GM10266 (cell line): ENCODE results near the gene MED12L.
"Not testable (repeated sequence)": the region's sequence is repeated elsewhere in the genome, so short reads cannot be mapped to it uniquely, and the experiment has no call there.

Source experiments
- DNase-seq: peaks from one replicate; pipeline ENCODE4 v3.0.0; 2012; ENCODE audit errors: extremely low spot score
- TF ChIP-seq, protein P1 (sequence below): IDR thresholded peaks from 2 replicates; pipeline ENCODE4 v1.5.1; 2012; ENCODE audit warnings: mild to moderate bottlenecking, low read depth; ENCODE audit not compliant: control insufficient read depth, insufficient read depth; ENCODE audit errors: missing control alignments

MED12L gene

DNA sequence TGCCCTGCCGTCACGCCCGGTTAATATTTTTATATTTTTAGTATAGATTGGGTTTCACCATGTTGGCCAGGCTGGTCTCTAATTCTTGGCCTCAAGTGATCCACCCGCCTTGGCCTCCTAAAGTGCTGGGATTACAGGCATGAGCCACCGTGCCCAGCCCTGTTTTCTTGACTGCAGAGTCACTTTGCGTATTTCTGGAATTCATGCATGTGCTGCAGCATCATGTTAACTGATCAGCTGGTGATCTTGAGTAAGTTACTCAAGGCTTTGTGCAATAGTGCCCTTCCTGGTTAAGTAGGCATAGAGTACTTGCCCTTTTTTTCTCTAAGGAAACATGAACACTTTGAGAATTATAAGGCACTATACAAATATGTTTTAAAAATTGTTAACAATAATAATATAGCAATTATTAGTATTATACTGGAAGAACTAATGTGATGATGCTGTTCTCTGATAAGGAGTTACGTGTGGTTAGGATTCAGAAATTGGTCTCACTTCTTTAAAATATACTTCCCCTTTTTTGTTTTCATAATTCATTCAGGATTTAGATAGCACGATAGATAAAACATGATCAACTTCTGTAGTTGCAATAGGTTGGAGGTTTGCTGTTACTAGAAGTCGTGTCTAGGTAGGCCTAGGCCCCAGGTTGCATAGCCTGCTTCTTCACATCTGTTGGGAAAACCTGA, 83.9 kb downstream of the MED12L start:
- DNase-seq = peak; percentile 15
- TF ChIP-seq, protein P1, sequence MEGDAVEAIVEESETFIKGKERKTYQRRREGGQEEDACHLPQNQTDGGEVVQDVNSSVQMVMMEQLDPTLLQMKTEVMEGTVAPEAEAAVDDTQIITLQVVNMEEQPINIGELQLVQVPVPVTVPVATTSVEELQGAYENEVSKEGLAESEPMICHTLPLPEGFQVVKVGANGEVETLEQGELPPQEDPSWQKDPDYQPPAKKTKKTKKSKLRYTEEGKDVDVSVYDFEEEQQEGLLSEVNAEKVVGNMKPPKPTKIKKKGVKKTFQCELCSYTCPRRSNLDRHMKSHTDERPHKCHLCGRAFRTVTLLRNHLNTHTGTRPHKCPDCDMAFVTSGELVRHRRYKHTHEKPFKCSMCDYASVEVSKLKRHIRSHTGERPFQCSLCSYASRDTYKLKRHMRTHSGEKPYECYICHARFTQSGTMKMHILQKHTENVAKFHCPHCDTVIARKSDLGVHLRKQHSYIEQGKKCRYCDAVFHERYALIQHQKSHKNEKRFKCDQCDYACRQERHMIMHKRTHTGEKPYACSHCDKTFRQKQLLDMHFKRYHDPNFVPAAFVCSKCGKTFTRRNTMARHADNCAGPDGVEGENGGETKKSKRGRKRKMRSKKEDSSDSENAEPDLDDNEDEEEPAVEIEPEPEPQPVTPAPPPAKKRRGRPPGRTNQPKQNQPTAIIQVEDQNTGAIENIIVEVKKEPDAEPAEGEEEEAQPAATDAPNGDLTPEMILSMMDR = no peak

DNA sequence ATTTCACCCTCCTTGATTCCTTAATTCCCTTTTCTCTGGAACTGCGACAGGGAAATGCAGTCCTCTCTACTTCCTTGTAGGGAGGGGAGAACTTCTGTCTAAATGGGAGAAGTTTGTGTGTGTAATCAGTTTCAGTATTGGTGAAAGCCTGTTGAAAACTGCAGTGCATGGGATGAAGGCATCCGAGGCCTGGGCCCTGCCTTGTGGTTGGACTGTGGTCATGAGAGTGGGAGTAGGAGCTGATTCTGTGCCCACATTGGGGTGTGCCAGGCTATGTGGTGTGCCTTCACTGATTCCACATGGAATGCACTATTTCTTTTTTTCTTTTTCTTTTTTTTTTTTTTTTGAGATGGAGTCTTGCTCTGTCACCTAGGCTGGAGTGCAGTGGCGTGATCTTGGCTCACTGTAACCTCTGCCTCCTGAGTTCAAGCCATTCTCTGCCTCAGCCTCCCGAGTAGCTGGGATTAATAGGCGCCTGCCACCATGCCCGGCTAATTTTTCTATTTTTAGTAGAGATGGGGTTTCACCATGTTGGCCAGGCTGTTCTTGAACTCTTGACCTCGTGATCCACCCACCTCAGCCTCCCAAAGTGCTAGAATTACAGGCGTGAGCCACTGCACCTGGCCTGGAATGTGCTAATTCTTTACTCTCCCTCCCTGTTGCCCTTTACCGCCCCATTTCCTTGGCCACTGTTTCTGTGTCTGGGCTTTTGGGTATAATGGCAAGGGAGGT, 84.7 kb downstream of the MED12L start:
- DNase-seq = not testable (repeated sequence)

DNA sequence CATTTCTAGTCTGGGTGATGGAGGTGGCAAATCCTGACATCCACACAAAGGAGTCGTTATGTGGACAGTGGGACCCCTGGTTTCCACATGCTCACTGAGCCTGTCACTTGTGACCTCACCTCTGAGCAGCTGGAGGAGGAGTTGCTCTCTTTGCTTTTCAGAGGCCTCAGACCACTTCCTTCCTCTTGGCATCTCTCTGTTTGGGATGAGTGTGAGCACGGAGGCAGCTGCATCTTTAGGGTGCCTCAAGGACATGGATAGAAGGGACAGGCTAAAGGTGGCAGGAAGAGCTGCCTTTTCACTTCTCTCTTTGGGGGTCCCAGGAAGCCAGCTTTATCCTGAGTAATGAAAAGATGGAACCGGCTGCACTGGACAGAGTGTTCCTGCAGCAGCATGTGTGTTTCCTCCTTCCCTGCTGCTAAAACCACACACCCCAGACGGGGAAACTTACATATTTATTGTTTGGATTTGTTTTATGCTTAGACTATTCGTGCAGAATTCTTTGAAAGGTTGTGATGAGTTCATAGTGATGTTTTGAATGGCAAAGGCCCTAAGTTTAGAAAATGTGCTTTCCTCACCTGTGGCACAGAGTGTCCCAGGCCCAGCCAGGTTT, 85.8 kb downstream of the MED12L start:
- peak; percentile 15 for DNase-seq

DNA sequence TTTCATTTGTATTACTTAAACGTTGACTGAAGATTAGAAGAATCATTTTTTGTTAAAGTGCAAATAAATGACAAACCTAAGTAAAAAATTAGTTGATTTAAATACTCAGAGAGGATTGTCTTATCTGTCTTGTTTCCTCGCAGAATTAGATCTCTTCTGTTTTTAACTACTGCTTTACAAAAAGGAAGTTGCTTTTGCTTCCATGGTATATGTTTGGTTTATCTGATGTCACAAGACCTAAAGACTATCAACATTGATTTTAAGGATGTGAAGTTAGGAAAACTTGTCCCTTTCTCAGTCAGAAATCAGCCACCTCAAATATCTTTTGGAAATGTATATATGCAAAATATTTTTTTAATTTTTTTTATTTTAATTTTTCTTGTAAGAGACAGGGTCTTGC, 88.9 kb downstream of the MED12L start:
- TF ChIP-seq, protein P1 = no peak
- DNase-seq = no peak

More for the DNA sequence above, 85.8 kb downstream of the MED12L start:
- TF ChIP-seq, protein P1 = no peak

DNA sequence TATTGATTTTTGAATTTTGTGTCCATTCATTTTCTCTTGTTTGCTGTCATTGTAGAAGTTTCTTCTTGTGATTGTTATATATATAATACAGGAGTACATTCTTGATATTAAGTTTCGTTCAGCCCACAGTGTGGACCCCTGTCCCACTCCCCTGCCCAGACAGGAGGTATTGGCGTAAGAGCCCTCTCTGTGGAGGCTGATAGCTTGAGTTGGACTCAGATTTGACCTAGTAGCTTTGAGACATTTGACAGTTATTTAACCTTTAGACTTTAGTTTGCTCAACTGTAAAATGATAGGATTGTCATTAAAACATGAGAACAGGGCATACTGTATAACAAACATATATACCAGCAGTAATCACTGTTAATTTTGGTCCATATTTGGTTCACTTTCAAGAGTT, 90.5 kb downstream of the MED12L start:
- TF ChIP-seq, protein P1 = no peak

DNA sequence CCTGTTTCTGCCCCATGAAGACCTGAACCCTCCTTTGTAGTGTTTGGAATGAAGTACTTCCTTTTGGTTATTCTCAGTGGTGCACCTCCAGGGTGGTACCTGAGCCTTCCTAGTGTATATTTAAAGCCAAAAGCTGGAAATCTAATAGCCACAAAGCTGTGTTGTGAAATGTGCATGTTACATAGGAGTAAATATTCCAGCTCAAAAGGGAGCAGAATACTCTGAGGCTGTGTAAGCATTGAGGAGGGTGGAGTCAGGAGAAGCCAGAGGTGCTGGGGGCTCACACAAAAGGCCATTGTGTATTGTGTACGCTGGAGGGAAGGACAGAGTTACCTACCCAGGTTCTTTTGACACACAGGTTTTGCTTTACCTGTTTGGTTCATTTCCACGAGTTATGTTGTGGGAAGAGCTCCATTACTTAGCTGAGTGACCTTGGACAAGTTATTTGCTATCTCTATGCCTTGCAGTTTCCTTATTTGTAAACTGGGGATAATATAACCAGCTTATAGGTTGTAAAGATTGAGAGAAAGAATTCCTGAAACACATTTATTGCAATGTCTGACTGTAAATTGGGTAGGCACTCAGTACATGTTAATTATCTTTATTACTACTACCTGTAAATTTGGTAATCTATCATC, 92.9 kb downstream of the MED12L start:
- TF ChIP-seq, protein P1 = no peak
- no peak for DNase-seq

More for the DNA sequence above, 90.5 kb downstream of the MED12L start:
- DNase-seq = no peak

DNA sequence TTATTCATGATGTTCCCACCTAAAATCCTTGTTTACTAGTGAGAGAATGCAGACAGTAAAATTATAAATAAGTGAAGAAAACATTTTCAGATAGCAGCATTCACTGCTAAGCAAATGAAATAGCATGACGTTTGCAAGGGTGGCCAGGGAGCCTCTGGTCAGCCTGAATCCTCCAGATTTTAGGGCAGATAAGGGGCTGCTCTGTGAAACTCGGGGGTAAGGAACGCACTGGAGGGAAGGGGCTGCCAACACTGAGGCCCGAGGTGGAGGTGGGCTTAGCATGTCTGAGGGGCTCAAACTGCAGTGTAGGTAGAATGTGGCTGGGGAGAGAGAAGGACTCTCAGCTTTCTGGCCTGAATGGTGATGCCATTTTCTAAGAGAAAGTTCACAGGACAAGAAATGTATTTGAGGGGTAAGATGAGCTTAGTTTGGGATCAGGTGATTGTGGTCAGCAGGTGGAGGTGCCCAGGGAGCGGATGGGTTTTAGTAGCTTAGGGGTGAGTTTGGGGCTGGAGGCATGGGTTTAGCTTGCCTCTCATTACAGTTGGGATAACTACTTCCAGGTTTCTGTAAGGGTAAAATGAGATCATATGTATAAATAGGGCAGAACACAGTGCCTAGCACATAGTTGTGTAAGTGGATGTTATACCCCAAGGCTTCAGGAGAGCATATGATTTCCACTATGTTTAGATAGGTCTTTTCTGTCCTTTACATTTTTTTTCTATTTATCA, 97.0 kb downstream of the MED12L start:
- TF ChIP-seq, protein P1 = no peak
- no peak for DNase-seq
